ENCODE data around the gene ZBP1.

DNA sequence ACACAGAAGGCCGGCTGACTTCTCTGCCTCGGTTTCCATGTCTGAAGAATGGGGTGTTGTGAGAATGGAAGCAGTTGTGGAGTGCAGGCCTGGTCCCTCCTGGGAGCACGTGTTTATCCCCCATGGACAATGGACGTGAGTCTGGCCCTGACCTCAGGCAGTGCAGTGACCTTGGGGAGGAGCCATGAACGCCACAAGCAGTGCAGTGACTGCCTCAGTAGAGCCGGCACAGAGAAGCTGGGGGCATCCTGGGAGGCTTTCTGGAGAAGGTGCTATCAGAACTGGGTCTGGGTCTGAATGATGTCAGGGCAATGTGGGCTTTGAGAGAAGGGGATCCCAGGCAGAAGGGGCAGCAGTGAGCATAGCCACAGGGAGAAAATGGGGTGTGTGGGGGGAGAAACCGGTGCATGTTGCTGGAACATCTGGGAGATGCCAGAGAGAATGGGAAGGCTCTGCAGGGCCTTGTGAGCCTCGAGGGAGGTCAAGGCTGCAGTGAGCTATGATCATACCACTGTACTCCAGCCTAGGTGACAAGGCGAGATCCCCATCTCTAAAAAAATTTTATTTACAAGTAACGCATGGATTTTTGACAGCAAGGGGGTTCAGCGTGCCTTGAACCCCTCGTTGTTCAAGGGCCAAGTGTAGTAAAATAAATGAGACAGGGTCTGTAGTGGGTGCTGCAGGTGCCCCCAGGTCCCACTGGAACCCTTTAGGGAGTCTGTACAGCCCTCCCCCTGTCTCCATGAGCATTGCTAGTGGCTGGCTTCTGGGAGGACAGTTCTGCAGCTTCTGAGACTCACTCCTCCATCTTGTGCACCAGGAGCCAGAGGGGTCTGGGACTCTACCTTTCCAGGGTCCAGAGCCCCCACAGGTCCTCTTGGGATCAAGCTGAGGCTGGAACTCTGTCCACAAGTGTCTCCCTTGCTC is 27.0 kb upstream of the ZBP1 start:
- TF ChIP-seq POLR2AphosphoS5 (IDR thresholded peaks at IDR 0.05; ENCODE audit: low read depth, low read length): no peak
- TF ChIP-seq POLR2A (IDR thresholded peaks at IDR 0.05; ENCODE audit: low read depth, low read length): no peak

Data from GM12892 (cell line).